Measurements from ENCODE around the gene PRKCZ.

PRKCZ gene

GRCh38 chr1:2110738-2111673 lies 60.8 kb downstream of the PRKCZ start:
- TF ChIP-seq FOXP2 (optimal IDR thresholded peaks at IDR 0.05; ENCODE audit: borderline replicate concordance, extremely low read depth, extremely low read length, insufficient read depth) = no peak

- TF ChIP-seq FOXP2 (optimal IDR thresholded peaks at IDR 0.05; ENCODE audit: borderline replicate concordance, extremely low read depth, extremely low read length, insufficient read depth) = no peak
- no peak for TF ChIP-seq POLR2AphosphoS5 (IDR thresholded peaks at IDR 0.05; ENCODE audit: low read depth, low read length)
- no peak for TF ChIP-seq TAF1 (IDR thresholded peaks at IDR 0.05; ENCODE audit: borderline replicate concordance, insufficient read depth, low read length)
- no peak for TF ChIP-seq REST (IDR thresholded peaks at IDR 0.05; ENCODE audit: insufficient read depth in 1 of 2, low read depth in 2 of 2, low read length in 2 of 2)
- no peak for TF ChIP-seq SIN3A (IDR thresholded peaks at IDR 0.05; ENCODE audit: borderline replicate concordance, insufficient read depth, low read length)
Observed at GRCh38 chr1:2111674-2112035, 61.4 kb downstream of the PRKCZ start.

DNA sequence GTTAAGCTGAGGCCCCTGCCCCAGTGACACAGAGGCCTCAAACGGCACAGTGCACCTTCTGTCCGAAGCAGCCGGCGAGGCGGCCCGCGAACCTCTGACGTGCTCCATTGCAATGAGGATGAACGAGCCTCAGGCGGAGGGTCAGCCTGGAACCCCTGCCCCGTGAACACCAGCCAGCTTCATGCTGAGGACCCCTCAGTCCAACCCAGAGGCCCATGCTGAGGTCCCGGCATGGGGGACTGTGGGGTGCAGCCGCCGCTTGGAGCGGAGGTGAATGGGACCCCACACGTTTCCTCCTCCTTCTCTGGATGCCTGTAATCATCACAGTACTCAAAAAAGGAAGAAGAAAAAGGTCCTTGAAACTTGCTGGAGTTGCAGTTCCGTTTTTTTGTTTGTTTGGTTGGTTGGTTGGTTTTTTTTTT lies 62.1 kb downstream of the PRKCZ start:
- no peak for TF ChIP-seq TAF1 (IDR thresholded peaks at IDR 0.05; ENCODE audit: borderline replicate concordance, insufficient read depth, low read length)
- no peak for TF ChIP-seq SIN3A (IDR thresholded peaks at IDR 0.05; ENCODE audit: borderline replicate concordance, insufficient read depth, low read length)
- no peak for TF ChIP-seq REST (IDR thresholded peaks at IDR 0.05; ENCODE audit: insufficient read depth in 1 of 2, low read depth in 2 of 2, low read length in 2 of 2)
- TF ChIP-seq POLR2AphosphoS5 (IDR thresholded peaks at IDR 0.05; ENCODE audit: low read depth, low read length) = no peak
- no peak for TF ChIP-seq FOXP2 (optimal IDR thresholded peaks at IDR 0.05; ENCODE audit: borderline replicate concordance, extremely low read depth, extremely low read length, insufficient read depth)

- TF ChIP-seq REST (IDR thresholded peaks at IDR 0.05; ENCODE audit: insufficient read depth in 1 of 2, low read depth in 2 of 2, low read length in 2 of 2) (no peak), TAF1 (IDR thresholded peaks at IDR 0.05; ENCODE audit: borderline replicate concordance, insufficient read depth, low read length) (no peak), SIN3A (IDR thresholded peaks at IDR 0.05; ENCODE audit: borderline replicate concordance, insufficient read depth, low read length) (no peak)
Observed at GRCh38 chr1:2113620-2114135, 63.5 kb downstream of the PRKCZ start.

GRCh38 chr1:2115008-2115641 lies 64.9 kb downstream of the PRKCZ start:
- TF ChIP-seq POLR2AphosphoS5 (IDR thresholded peaks at IDR 0.05; ENCODE audit: low read depth, low read length) (no peak), FOXP2 (optimal IDR thresholded peaks at IDR 0.05; ENCODE audit: borderline replicate concordance, extremely low read depth, extremely low read length, insufficient read depth) (no peak), TAF1 (IDR thresholded peaks at IDR 0.05; ENCODE audit: borderline replicate concordance, insufficient read depth, low read length) (no peak), SIN3A (IDR thresholded peaks at IDR 0.05; ENCODE audit: borderline replicate concordance, insufficient read depth, low read length) (no peak), REST (IDR thresholded peaks at IDR 0.05; ENCODE audit: insufficient read depth in 1 of 2, low read depth in 2 of 2, low read length in 2 of 2) (no peak)

All from PFSK-1 (cell line).